ENCODE data around the gene ZNF783.

The ZNF783 gene

DNA sequence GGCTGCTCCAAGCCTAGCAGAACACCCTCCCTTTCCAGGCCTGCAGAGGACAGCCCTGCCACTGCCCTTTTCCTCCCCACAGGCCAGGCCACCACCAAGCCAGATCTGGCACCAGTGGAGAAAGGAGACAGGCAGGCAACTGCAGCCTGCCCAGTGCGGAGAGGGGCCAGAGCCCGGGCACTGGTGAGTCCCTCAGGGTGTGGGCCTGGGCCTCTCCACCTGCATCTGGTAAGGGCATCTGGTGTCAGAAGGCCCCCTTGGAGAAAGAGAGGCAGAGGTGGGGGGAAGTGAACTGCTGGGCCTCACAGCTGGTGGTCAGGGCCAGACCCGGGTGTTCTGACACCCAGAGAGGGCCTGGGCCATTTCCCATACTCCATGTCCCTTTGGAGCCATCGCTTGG, 27.9 kb downstream of the ZNF783 start:
- DNase-seq (ENCODE audit: extremely low read depth, low read depth) = no peak
- TF ChIP-seq CTCF (IDR thresholded peaks at IDR 0.05; ENCODE audit: low read depth, low read length) = no peak

DNA sequence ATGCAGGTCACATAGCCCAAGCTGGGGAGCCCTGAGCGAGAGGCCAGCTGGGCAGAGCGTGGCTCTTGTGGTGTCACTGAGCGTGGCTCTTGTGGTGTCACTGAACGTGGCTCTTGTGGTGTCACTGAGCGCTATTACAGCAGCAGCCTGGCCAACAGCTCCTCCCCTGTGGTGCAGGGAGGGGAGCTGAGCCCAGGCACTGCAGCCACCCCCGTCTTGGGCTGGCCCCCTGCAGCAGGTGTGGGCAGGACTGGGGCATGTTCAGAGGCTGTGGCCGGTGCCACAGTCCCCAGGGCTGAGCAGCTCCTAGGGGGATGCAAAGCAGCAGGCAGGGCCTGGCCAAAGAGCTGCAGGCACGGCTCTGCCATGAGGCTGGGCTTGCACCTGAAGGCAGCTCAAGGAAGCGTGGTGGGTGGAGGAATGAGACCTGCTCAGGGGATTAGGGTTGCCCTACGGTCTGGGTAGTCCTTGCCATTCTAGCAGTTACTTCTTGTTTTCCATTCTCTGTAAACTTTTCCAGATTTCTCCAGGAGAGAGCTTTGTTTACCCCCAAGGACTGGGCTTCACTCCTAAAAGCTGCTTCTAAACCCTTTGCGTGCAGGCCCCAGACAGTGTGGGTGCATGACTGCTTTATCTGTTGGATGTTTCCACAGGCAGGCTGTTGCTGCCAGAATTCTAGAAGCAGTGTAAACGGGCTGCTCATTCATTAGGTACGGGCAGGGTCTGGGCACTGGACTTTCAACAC, 29.2 kb downstream of the ZNF783 start:
- no peak for TF ChIP-seq CTCF (IDR thresholded peaks at IDR 0.05; ENCODE audit: low read depth, low read length)
- DNase-seq (ENCODE audit: extremely low read depth, low read depth) = no peak

- no peak for DNase-seq (ENCODE audit: extremely low read depth, low read depth)
- no peak for TF ChIP-seq CTCF (IDR thresholded peaks at IDR 0.05; ENCODE audit: low read depth, low read length)
Measured at GRCh38 chr7:149291781-149292461, 29.9 kb downstream of the ZNF783 start.

DNA sequence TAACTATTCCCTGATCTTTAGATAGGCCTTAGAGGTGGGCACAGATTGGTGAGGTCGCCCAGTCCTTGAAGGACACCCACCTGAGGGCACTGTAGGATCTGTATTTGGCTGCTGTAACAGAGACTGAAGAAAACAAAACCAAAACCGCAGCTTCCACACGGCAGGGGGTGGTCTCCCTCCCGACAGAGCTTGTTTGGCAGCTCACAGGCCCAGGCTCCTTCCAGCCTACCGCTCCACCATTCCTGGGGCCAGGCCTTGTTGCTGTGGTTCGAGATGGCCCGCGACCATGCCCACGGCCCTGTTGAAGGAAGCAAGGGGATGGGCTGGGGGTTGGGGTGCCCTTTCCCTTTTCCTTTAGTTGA, 30.4 kb downstream of the ZNF783 start:
- no peak for TF ChIP-seq CTCF (IDR thresholded peaks at IDR 0.05; ENCODE audit: low read depth, low read length)
- DNase-seq (ENCODE audit: extremely low read depth, low read depth) = no peak

GRCh38 chr7:149293338-149293737, 31.3 kb downstream of the ZNF783 start:
- DNase-seq (ENCODE audit: extremely low read depth, low read depth) = no peak
- TF ChIP-seq CTCF (IDR thresholded peaks at IDR 0.05; ENCODE audit: low read depth, low read length) = no peak

- no peak for DNase-seq (ENCODE audit: extremely low read depth, low read depth)
- TF ChIP-seq CTCF (IDR thresholded peaks at IDR 0.05; ENCODE audit: low read depth, low read length) = no peak
Measured at GRCh38 chr7:149293946-149294633, 32.1 kb downstream of the ZNF783 start.
